ENCODE measurements around the gene ARHGAP23. TPM values are rescaled to one million over a fixed set of nuclear protein-coding genes. Genes with fewer than 3 reads are reported as not detected.
"Not testable (repeated sequence)": the region's sequence is repeated elsewhere in the genome, so short reads cannot be mapped to it uniquely, and the experiment has no call there.

The ARHGAP23 gene
- total RNA-seq, 3 donors from 2014 or later, result 13.8 to 25.2 (median 21.1) TPM

DNA sequence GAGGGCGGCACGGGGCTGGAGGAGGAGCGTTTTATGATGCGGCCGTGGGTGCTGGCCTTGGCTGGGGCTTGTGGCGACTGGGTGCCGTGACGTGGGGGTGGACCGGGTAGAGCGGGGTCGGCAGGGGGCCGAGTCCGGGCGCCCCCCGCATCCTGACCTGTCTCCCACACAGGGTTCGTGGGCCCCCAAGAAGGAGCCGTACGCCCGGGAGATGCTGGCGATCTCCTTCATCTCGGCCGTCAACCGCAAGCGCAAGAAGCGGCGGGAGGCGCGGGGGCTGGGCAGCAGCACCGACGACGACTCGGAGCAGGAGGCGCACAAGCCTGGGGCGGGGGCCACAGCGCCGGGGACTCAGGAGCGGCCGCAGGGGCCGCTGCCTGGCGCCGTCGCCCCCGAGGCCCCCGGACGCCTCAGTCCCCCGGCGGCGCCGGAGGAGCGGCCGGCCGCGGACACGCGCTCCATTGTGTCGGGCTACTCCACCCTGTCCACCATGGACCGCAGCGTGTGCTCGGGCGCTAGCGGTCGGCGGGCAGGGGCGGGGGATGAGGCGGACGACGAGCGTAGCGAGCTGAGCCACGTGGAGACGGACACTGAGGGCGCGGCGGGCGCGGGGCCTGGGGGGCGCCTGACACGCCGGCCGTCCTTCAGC lies 81.6 kb downstream of the ARHGAP23 start:
- H3K27me3 ChIP-seq, result peaks cover 0 to 9% of the 10 kb centered on the region in 2 donors
- intact Hi-C loops (cut with DNase I; ENCODE audit: low total_unique reads), result no loop called here
- no peak for DNase-seq (ENCODE audit: low spot score in 2 of 2)
- peaks cover 0 to 3% of the 10 kb centered on the region in 2 donors for H3K4me1 ChIP-seq
- H3K36me3 ChIP-seq, result no peaks in the 10 kb centered on the region
- H3K27ac ChIP-seq, result no peak overlapping the region
- peak overlapping the region in 2 of 3 donors; percentile 31 to 47 for H3K4me3 ChIP-seq
- TF ChIP-seq POLR2A (IDR thresholded peaks at IDR 0.05) (no peak), POLR2AphosphoS5 (IDR thresholded peaks at IDR 0.05) (no peak)
- TF ChIP-seq, protein P1, sequence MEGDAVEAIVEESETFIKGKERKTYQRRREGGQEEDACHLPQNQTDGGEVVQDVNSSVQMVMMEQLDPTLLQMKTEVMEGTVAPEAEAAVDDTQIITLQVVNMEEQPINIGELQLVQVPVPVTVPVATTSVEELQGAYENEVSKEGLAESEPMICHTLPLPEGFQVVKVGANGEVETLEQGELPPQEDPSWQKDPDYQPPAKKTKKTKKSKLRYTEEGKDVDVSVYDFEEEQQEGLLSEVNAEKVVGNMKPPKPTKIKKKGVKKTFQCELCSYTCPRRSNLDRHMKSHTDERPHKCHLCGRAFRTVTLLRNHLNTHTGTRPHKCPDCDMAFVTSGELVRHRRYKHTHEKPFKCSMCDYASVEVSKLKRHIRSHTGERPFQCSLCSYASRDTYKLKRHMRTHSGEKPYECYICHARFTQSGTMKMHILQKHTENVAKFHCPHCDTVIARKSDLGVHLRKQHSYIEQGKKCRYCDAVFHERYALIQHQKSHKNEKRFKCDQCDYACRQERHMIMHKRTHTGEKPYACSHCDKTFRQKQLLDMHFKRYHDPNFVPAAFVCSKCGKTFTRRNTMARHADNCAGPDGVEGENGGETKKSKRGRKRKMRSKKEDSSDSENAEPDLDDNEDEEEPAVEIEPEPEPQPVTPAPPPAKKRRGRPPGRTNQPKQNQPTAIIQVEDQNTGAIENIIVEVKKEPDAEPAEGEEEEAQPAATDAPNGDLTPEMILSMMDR (IDR thresholded peaks at IDR 0.05), result no peak
- no peaks in the 10 kb centered on the region for H3K9me3 ChIP-seq

DNA sequence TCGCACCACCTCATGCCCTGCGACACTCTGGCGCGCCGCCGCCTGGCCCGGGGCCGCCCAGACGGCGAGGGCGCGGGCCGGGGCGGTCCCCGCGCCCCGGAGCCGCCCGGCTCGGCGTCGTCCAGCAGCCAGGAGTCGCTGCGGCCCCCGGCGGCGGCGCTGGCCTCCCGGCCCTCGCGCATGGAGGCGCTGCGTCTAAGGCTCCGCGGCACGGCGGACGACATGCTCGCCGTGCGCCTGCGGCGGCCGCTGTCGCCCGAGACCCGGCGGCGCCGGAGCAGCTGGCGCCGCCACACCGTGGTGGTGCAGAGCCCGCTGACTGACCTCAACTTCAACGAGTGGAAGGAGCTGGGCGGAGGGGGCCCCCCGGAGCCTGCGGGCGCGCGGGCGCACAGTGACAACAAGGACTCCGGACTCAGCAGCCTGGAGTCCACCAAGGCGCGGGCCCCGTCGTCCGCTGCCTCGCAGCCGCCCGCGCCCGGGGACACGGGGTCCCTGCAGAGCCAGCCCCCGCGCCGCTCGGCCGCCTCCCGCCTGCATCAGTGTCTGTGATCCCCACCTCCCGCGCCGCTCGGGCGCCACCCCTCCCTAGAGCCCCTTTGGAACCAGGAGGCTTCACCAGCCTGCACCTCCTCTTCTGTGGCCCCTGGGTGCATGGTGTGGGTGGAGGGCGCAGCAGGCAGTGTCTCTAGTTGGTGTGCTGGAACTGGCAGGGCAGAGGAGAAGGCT lies 82.3 kb downstream of the ARHGAP23 start:
- H3K27ac ChIP-seq, result no peak overlapping the region
- intact Hi-C loops (cut with DNase I; ENCODE audit: low total_unique reads), result no loop called here
- H3K4me3 ChIP-seq, result peak overlapping the region in 2 of 3 donors; percentile 31 to 47
- TF ChIP-seq POLR2AphosphoS5 (IDR thresholded peaks at IDR 0.05) (no peak), POLR2A (IDR thresholded peaks at IDR 0.05) (no peak)
- TF ChIP-seq, protein P1 (IDR thresholded peaks at IDR 0.05), result peak in 1 of 3 donors; percentile 15
- H3K9me3 ChIP-seq, result no peaks in the 10 kb centered on the region
- peaks cover 0 to 9% of the 10 kb centered on the region in 2 donors for H3K27me3 ChIP-seq
- DNase-seq (ENCODE audit: low spot score in 2 of 2), result no peak
- H3K36me3 ChIP-seq, result no peaks in the 10 kb centered on the region
- H3K4me1 ChIP-seq, result peaks cover 0 to 3% of the 10 kb centered on the region in 2 donors

DNA sequence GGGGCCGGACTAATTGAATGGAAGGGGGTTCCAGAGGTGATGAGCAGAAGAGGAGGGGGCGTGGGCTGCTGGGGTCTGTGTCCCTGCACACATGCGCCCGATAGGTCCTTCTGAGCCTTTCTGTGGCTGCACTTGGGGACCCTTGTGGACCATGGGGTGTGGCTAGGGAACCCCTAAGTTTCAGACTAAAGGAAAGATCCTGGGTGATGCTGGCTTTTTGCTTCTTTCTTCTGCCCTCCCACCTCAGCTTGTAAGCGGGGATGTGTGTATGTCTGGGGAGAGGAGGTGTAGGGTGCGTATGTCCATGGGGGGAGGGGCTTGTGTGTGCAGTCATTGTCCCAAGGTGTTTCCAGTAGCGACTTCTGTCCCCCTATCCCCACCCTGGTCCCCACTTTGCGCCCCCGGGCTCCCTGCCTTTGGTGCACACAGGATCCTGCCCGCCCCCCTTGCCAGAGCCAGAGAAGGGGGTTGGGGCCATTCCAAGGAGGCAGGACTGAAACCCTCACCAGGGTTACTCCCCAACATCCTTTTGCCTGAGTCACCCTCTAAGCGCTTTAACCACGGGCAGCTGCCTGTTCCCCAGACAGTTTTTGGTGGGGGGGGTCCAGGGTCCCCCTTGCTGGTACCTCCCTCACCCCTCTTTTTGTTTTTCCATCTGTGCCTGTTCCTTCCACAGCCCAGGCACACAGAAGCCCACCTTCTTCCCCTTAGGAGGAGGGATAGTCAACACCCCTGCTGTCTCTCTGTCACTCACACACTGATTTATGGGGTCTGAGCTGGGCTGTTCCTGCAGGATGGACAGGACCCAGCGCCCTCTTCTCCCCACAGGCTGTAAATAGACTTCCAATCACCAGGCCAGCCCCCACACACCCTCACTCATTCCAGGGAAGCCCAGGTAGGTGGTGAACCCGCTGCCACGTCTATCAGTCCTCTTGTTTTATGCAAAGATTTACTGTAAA lies 83.2 kb downstream of the ARHGAP23 start:
- TF ChIP-seq POLR2A (IDR thresholded peaks at IDR 0.05), result no peak
- TF ChIP-seq POLR2AphosphoS5 (IDR thresholded peaks at IDR 0.05), result no peak
- TF ChIP-seq, protein P1 (IDR thresholded peaks at IDR 0.05), result no peak
- peaks cover 0 to 3% of the 10 kb centered on the region in 2 donors for H3K4me1 ChIP-seq
- H3K4me3 ChIP-seq, result no peak overlapping the region
- peaks cover 0 to 9% of the 10 kb centered on the region in 2 donors for H3K27me3 ChIP-seq
- no peaks in the 10 kb centered on the region for H3K9me3 ChIP-seq
- intact Hi-C loops (cut with DNase I; ENCODE audit: low total_unique reads), result no loop called here
- no peak for DNase-seq (ENCODE audit: low spot score in 2 of 2)
- H3K36me3 ChIP-seq, result no peaks in the 10 kb centered on the region
- no peak overlapping the region for H3K27ac ChIP-seq

- peaks cover 0 to 3% of the 10 kb centered on the region in 2 donors for H3K4me1 ChIP-seq
- H3K4me3 ChIP-seq, result no peak overlapping the region
- DNase-seq (ENCODE audit: low spot score in 2 of 2), result no peak
- TF ChIP-seq POLR2A (IDR thresholded peaks at IDR 0.05) (no peak), POLR2AphosphoS5 (IDR thresholded peaks at IDR 0.05) (no peak)
- TF ChIP-seq, protein P1 (IDR thresholded peaks at IDR 0.05), result no peak
- intact Hi-C loops (cut with DNase I; ENCODE audit: low total_unique reads), result no loop called here
- no peaks in the 10 kb centered on the region for H3K9me3 ChIP-seq
- no peaks in the 10 kb centered on the region for H3K36me3 ChIP-seq
- peaks cover 0 to 9% of the 10 kb centered on the region in 2 donors for H3K27me3 ChIP-seq
- H3K27ac ChIP-seq, result no peak overlapping the region
Observed at GRCh38 chr17:38512473-38513058, 84.3 kb downstream of the ARHGAP23 start.

DNA sequence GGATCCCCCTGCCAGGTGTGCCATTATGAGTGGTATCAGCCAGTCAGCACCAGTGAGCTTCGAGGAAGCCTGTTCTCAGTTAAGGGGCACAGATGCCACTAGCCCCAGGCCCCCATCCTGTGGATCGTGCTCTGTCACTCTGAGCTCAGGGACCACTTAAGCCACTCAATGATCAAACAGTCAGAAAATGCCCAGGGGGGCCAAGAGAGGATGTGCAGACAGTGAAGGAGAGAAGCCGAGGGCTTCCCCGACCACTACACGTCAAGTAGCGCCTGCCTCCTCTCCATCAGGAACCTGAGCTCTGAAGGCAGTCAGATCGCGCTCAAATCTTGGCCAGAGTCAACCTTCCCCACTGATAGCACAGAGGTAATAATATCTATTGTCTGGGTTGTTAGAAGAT lies 98.3 kb downstream of the ARHGAP23 start:
- H3K4me1 ChIP-seq; DNase-seq (ENCODE audit: low spot score in 2 of 2); H3K27me3 ChIP-seq; intact Hi-C loops (cut with DNase I; ENCODE audit: low total_unique reads); H3K36me3 ChIP-seq; H3K4me3 ChIP-seq; H3K9me3 ChIP-seq; H3K27ac ChIP-seq: not testable (repeated sequence)

- H3K4me3 ChIP-seq; H3K27me3 ChIP-seq; H3K4me1 ChIP-seq; H3K36me3 ChIP-seq; intact Hi-C loops (cut with DNase I; ENCODE audit: low total_unique reads); H3K9me3 ChIP-seq; DNase-seq (ENCODE audit: low spot score in 2 of 2); H3K27ac ChIP-seq: not testable (repeated sequence)
Observed at GRCh38 chr17:38528141-38528540, 99.9 kb downstream of the ARHGAP23 start.

DNA sequence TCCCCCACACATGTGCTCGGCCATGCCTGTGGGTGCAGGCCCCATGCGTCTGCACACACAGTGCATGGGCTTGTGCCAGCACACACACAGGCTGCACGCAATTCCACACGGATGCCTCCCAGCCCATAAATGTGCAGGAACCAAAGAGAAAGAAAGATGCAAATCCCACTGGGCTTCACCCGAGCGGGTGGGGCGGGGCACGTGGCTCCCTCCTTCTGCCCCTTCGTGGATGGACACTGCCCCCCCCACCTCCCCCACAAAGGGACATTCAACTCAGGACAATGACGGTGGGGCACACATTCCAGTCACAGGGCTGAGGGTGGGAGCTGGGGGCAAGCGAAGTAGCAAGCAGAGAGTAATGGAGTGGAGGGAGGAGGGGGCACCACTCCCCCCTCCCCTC lies 102.6 kb downstream of the ARHGAP23 start:
- DNase-seq (ENCODE audit: low spot score in 2 of 2); H3K4me1 ChIP-seq; H3K27me3 ChIP-seq; H3K4me3 ChIP-seq; H3K27ac ChIP-seq; intact Hi-C loops (cut with DNase I; ENCODE audit: low total_unique reads); H3K9me3 ChIP-seq; H3K36me3 ChIP-seq: not testable (repeated sequence)

DNA sequence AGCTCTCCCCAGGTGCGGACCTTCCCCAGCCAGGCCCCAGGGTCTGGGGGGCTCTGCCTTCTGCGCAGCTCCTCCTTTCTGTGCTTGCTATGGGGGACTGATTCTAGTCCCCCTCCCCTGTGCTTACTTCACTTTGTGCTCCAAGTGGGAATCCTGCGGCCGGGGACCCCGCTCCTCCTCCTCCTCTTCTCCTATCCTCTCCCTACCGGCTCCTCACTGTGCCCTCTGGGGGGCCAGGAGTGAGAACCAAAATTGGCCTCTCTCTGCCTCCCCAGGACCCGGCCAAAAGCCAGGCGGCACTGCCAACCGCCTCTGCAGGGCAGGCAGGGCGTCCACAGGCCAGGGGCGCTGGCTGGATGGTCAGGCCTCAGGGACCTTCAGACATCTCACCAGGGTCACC lies 103.5 kb downstream of the ARHGAP23 start:
- H3K27me3 ChIP-seq; DNase-seq (ENCODE audit: low spot score in 2 of 2); H3K27ac ChIP-seq; intact Hi-C loops (cut with DNase I; ENCODE audit: low total_unique reads); H3K4me1 ChIP-seq; H3K36me3 ChIP-seq; H3K9me3 ChIP-seq; H3K4me3 ChIP-seq: not testable (repeated sequence)
